22Rv1 (cell line): ENCODE data around the gene LIG4.

Source experiments
- H3K27ac ChIP-seq: fragments of 450-650 bp; 2 replicates; pipeline ENCODE4 v1.5.1; 2017
- ZFX ChIP-seq: fragments of 450-650 bp; IDR thresholded peaks from 2 replicates; pipeline ENCODE4 v1.6.1; 2017; ENCODE audit warnings: antibody characterized with exemption, borderline replicate concordance
- TF ChIP-seq, protein P1 (sequence below): fragments of 450-650 bp; IDR thresholded peaks from 2 replicates; pipeline ENCODE4 v1.5.1; 2017; ENCODE audit warnings: mild to moderate bottlenecking

LIG4 gene

DNA sequence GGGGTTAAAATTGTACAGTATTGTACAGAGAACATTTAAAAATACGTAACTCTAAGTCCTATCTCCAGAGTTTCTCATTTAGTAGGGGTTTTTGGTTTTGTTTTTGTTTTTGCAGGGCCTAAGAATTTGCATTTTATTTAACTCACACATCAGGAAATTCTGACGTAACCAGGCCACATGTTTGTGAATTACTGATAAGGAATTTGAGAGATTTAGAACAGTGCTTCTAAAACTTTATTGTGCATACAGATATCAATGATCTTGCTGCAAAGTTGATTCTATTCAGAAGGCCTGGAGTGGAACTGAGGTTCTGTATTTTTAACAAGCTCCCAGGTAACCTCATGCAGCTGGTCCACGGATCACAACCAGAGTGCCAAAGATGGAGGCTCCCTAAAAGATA, 49.3 kb downstream of the LIG4 start:
- H3K27ac ChIP-seq, result no peak overlapping the region
- TF ChIP-seq ZFX, result no peak
- TF ChIP-seq, protein P1, sequence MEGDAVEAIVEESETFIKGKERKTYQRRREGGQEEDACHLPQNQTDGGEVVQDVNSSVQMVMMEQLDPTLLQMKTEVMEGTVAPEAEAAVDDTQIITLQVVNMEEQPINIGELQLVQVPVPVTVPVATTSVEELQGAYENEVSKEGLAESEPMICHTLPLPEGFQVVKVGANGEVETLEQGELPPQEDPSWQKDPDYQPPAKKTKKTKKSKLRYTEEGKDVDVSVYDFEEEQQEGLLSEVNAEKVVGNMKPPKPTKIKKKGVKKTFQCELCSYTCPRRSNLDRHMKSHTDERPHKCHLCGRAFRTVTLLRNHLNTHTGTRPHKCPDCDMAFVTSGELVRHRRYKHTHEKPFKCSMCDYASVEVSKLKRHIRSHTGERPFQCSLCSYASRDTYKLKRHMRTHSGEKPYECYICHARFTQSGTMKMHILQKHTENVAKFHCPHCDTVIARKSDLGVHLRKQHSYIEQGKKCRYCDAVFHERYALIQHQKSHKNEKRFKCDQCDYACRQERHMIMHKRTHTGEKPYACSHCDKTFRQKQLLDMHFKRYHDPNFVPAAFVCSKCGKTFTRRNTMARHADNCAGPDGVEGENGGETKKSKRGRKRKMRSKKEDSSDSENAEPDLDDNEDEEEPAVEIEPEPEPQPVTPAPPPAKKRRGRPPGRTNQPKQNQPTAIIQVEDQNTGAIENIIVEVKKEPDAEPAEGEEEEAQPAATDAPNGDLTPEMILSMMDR, result no peak

DNA sequence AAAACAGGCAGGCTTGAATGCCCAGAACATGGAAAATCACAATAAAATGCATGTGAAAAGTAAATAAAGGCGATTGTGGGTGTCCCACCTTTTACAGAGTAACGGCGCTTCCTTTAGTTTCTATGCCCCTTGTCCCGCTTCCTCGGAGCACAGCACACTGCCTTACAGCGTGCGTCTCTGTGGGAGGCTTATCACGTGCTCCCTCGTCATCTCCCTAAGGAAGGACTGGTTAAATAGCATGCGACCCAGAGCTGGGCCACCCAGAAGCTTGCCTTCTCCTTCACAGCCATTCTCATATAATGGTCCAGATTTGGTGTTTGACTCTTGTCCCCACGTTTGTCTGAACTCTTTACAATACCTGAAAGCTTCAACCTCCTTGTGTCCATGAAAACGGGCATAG, 56.6 kb downstream of the LIG4 start:
- H3K27ac ChIP-seq, result no peak overlapping the region
- TF ChIP-seq ZFX, result no peak
- TF ChIP-seq, protein P1, result no peak
